Breast epithelium (tissue), 3 donors: ENCODE data around the gene IFIT1B.

Source experiments
- POLR2A ChIP-seq: fragments of 450-650 bp; IDR thresholded peaks from one replicate; pipeline ENCODE4 v1.6.1; 2016; ENCODE audit warnings: antibody characterized with exemption, mild to moderate bottlenecking, moderate library complexity
- POLR2AphosphoS5 ChIP-seq, 3 donors: sonication (generic); formaldehyde crosslinking; IDR thresholded peaks; one replicate each; pipeline ENCODE4 v1.6.1; 2017; ENCODE audit warnings: antibody characterized with exemption in 3 of 3
- TF ChIP-seq, protein P1 (sequence below), 3 donors: fragments of 450-650 bp; IDR thresholded peaks; one replicate each; pipeline ENCODE4 v1.5.1; 2016 to 2017; ENCODE audit warnings: antibody characterized with exemption in 3 of 3, mild to moderate bottlenecking in 3 of 3, moderate library complexity in 3 of 3

DNA sequence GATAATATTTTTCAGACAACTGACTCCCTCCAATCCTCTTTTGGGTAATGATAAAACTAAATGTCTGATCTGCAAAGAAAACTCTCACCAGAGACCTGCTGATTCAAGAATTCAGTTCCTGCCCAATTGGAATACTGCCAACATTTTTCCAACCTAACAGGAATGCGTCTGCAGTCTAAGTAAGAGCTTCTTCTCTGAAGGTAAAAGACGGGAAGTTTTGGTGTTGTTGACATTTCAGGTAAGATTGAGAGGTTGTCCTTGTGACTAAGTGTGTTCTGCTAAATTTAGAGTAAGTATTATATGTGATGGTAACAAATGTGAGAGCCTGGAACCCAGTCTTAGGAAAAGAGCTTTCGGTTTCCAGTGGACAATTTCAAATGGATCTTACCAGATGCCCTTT, 54.1 kb downstream of the IFIT1B start:
- TF ChIP-seq, protein P1, sequence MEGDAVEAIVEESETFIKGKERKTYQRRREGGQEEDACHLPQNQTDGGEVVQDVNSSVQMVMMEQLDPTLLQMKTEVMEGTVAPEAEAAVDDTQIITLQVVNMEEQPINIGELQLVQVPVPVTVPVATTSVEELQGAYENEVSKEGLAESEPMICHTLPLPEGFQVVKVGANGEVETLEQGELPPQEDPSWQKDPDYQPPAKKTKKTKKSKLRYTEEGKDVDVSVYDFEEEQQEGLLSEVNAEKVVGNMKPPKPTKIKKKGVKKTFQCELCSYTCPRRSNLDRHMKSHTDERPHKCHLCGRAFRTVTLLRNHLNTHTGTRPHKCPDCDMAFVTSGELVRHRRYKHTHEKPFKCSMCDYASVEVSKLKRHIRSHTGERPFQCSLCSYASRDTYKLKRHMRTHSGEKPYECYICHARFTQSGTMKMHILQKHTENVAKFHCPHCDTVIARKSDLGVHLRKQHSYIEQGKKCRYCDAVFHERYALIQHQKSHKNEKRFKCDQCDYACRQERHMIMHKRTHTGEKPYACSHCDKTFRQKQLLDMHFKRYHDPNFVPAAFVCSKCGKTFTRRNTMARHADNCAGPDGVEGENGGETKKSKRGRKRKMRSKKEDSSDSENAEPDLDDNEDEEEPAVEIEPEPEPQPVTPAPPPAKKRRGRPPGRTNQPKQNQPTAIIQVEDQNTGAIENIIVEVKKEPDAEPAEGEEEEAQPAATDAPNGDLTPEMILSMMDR (IDR thresholded peaks at IDR 0.05) = no peak
- TF ChIP-seq POLR2A (no peak), POLR2AphosphoS5 (IDR thresholded peaks at IDR 0.05) (no peak)
